SK-N-SH (cell line): ENCODE measurements around the gene FERMT1. TPM values are rescaled to one million over a fixed set of nuclear protein-coding genes. Genes with fewer than 3 reads are reported as not detected.

Experiments
- CTCF ChIA-PET: fragments of 300-600, 350-600 bp; formaldehyde crosslinking; extraction: SDS; loops from one replicate; lab custom pipeline; 2021; lab: Yijun Ruan, JAX
- POLR2A ChIA-PET: fragments of 350-600 bp; sonication (Branson Sonifier 250); formaldehyde crosslinking; extraction: SDS; loops from one replicate; lab custom pipeline; 2020; ENCODE audit warnings: antibody characterized with exemption, inconsistent platforms; lab: Yijun Ruan, JAX
- DNase-seq: peaks from one replicate; pipeline ENCODE4 v3.0.0; 2012
- H2AFZ ChIP-seq: fragments of 200-600 bp; sonication (generic); 2 replicates; pipeline ENCODE4 v1.8.1; 2016; ENCODE audit warnings: antibody characterized with exemption, mild to moderate bottlenecking, low read depth
- H3F3A ChIP-seq: fragments of 200-600 bp; sonication (generic); replicated peaks from 2 replicates; pipeline ENCODE3; 2016; ENCODE audit warnings: antibody characterized with exemption, mild to moderate bottlenecking; ENCODE audit not compliant: insufficient read depth
- H3K27ac ChIP-seq, 2 experiments: fragments of 200-500 bp in 1 of 2; fragments of 200-600 bp in 1 of 2; sonication (Bioruptor generic) in 1 of 2; sonication (generic), shearing (Covaris generic) in 1 of 2; 2 replicates each; pipeline versions ENCODE4 v1.5.1 to v1.6.1; 2014 to 2016; ENCODE audit warnings: low read depth in 2 of 2, inconsistent platforms in 1 of 2, low read length in 1 of 2, mild to moderate bottlenecking in 1 of 2, mixed read lengths in 1 of 2
- H3K27me3 ChIP-seq: fragments of 200-600 bp; sonication (generic), shearing (Covaris generic); 2 replicates; pipeline ENCODE4 v1.6.1; 2016; ENCODE audit warnings: mixed run types; ENCODE audit not compliant: insufficient read depth
- H3K36me3 ChIP-seq, 2 experiments: fragments of 200-500 bp in 1 of 2; fragments of 200-600 bp in 1 of 2; sonication (Bioruptor generic) in 1 of 2; sonication (generic) in 1 of 2; replicated peaks in 1 of 2; 2 replicates each; pipeline versions ENCODE3 to v1.5.1; 2014 to 2016; ENCODE audit warnings: low read length in 1 of 2, mild to moderate bottlenecking in 1 of 2; ENCODE audit not compliant: insufficient read depth in 2 of 2, control insufficient read depth in 1 of 2
- H3K4me1 ChIP-seq, 2 experiments: fragments of 200-500 bp in 1 of 2; fragments of 200-600 bp in 1 of 2; sonication (Bioruptor generic) in 1 of 2; sonication (generic), shearing (Covaris generic) in 1 of 2; 2 replicates each; pipeline versions ENCODE4 v1.5.1 to v1.6.1; 2014 to 2016; ENCODE audit warnings: low read depth in 1 of 2, low read length in 1 of 2, mixed run types in 1 of 2; ENCODE audit not compliant: insufficient read depth in 2 of 2, control insufficient read depth in 1 of 2
- H3K4me2 ChIP-seq: fragments of 200-600 bp; sonication (generic), shearing (Covaris generic); 2 replicates; pipeline ENCODE4 v1.6.1; 2017; ENCODE audit warnings: mixed run types
- H3K4me3 ChIP-seq, 2 experiments: fragments of 200-500 bp in 1 of 2; fragments of 200-600 bp in 1 of 2; sonication (Bioruptor generic) in 1 of 2; sonication (generic), shearing (Covaris generic) in 1 of 2; 2 replicates each; pipeline versions ENCODE4 v1.5.1 to v1.8.1; 2014 to 2016; ENCODE audit warnings: low read depth in 2 of 2, inconsistent platforms in 1 of 2, low read length in 1 of 2, mild to moderate bottlenecking in 1 of 2, mixed read lengths in 1 of 2, moderate library complexity in 1 of 2
- H3K79me2 ChIP-seq: fragments of 200-600 bp; sonication (generic); 2 replicates; pipeline ENCODE4 v1.8.1; 2017; ENCODE audit warnings: mild to moderate bottlenecking; ENCODE audit not compliant: insufficient read depth
- H3K9ac ChIP-seq: fragments of 200-600 bp; sonication (generic); 2 replicates; pipeline ENCODE4 v1.6.1; 2017; ENCODE audit warnings: mixed run types
- H3K9me2 ChIP-seq: fragments of 200-600 bp; sonication (generic); 2 replicates; pipeline ENCODE4 v1.6.1; 2017; ENCODE audit warnings: mixed run types
- H3K9me3 ChIP-seq: fragments of 200-600 bp; sonication (generic); 2 replicates; pipeline ENCODE4 v1.6.1; 2017; ENCODE audit warnings: mixed run types, mild to moderate bottlenecking, moderate library complexity
- H4K20me1 ChIP-seq: fragments of 200-600 bp; sonication (generic); 2 replicates; pipeline ENCODE4 v1.6.1; 2017; ENCODE audit warnings: mild to moderate bottlenecking, mixed run types; ENCODE audit not compliant: insufficient read depth
- CHD2 ChIP-seq: fragments of 150-350 bp; IDR thresholded peaks from 2 replicates; pipeline ENCODE4 v1.6.1; 2018; ENCODE audit warnings: low read length; ENCODE audit not compliant: partially characterized antibody
- ELF1 ChIP-seq: IDR thresholded peaks from 2 replicates; pipeline ENCODE4 v1.4.0; 2012
- EZH2phosphoT487 ChIP-seq: fragments of 200-600 bp; sonication (generic); IDR thresholded peaks from 2 replicates; pipeline ENCODE4 v1.6.1; 2017; ENCODE audit warnings: low read depth, mixed run types, mild to moderate bottlenecking, antibody characterized with exemption, moderate library complexity, borderline replicate concordance
- JUND ChIP-seq: IDR thresholded peaks from 2 replicates; pipeline ENCODE4 v1.4.0; 2012
- MXI1 ChIP-seq: IDR thresholded peaks from 2 replicates; pipeline ENCODE4 v1.6.1; 2012; ENCODE audit warnings: mild to moderate bottlenecking, low read depth, low read length, improper control_type of control experiment
- NFIC ChIP-seq: IDR thresholded peaks from 2 replicates; pipeline ENCODE4 v1.4.0; 2012; ENCODE audit warnings: borderline replicate concordance
- RAD21 ChIP-seq: IDR thresholded peaks from 2 replicates; pipeline ENCODE4 v1.6.1; 2012; ENCODE audit warnings: mild to moderate bottlenecking, low read length
- RXRA ChIP-seq: IDR thresholded peaks from 2 replicates; pipeline ENCODE4 v1.4.0; 2012; ENCODE audit warnings: low read depth, mild to moderate bottlenecking, borderline replicate concordance
- SIN3A ChIP-seq: IDR thresholded peaks from 2 replicates; pipeline ENCODE4 v1.6.1; 2012; ENCODE audit warnings: low read depth, mild to moderate bottlenecking, low read length, moderate library complexity, borderline replicate concordance
- SMC3 ChIP-seq: IDR thresholded peaks from 2 replicates; pipeline ENCODE4 v1.6.1; 2012; ENCODE audit warnings: low read depth, low read length, improper control_type of control experiment
- TAF1 ChIP-seq: IDR thresholded peaks from 2 replicates; pipeline ENCODE4 v1.6.1; 2012; ENCODE audit warnings: low read depth, mild to moderate bottlenecking, low read length, moderate library complexity, borderline replicate concordance
- USF1 ChIP-seq: IDR thresholded peaks from 2 replicates; pipeline ENCODE4 v1.4.0; 2012; ENCODE audit warnings: low read depth, borderline replicate concordance
- YY1 ChIP-seq: IDR thresholded peaks from 2 replicates; pipeline ENCODE4 v1.4.0; 2012; ENCODE audit warnings: low read depth, mild to moderate bottlenecking
- ZBTB33 ChIP-seq: IDR thresholded peaks from 2 replicates; pipeline ENCODE4 v1.4.0; 2012; ENCODE audit warnings: low read depth, borderline replicate concordance
- WGBS: methylation state at CpG from one replicate; pipeline ENCODE4 v1.1.6; 2017; ENCODE audit warnings: low lambda C conversion rate; 5-methylcytosine and 5-hydroxymethylcytosine counted together
- polyA plus RNA-seq, 3 experiments: library from polyadenylated mRNA; depleted of rRNA; stranded (reverse); fragments of >200 nt; gene quantifications; 2 replicates each; pipeline ENCODE4 v1.2.3, GENCODE V29; 2012
- TF ChIP-seq, protein P1 (sequence below): fragments of 150-350 bp; IDR thresholded peaks from 2 replicates; pipeline ENCODE4 v1.6.1; 2017; ENCODE audit warnings: antibody characterized with exemption, low read length, low read depth, borderline replicate concordance
- TF ChIP-seq, protein P2 (sequence below): fragments of 200-600 bp; sonication (generic); IDR thresholded peaks from 2 replicates; pipeline ENCODE4 v1.6.1; 2017; ENCODE audit warnings: antibody characterized with exemption, mild to moderate bottlenecking, moderate library complexity

Gene FERMT1
- polyA plus RNA-seq, 1 of the 3 experiments (the other 2 are of a cell fraction) = 0.81 TPM

DNA sequence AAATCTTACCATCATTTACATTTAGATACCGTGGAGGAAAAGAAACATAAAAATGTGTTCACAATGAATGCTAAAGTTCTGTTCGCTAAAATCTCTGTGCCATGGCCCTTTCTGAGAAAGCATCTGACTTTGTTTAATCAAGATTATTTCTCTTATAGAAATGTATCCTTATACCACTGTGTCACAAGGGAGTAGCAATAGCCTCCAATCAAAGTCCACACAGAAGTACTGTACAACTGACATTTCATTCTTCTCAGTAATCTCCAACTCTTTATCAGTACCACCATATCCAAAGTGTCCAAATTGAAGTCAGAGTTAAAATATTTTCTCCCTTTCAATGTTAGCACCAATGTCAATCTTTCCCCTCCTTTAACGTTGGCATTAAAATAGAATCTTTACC is 6.1 kb downstream of the FERMT1 start:
- whole genome bisulfite sequencing = 62% methylated on average over 3 of the region's 3 CpGs
- no peak for DNase-seq
- Histone ChIP-seq H3K4me1 (no peaks in the 10 kb centered on the region), H4K20me1 (no peaks in the 10 kb centered on the region), H3K36me3 (no peaks in the 10 kb centered on the region), H3K9ac (no peak overlapping the region), H3K9me3 (no peaks in the 10 kb centered on the region), H2AFZ (no peak overlapping the region), H3K9me2 (no peaks in the 10 kb centered on the region), H3K4me2 (no peak overlapping the region), H3K79me2 (no peaks in the 10 kb centered on the region), H3K4me3 (no peak overlapping the region), H3K27me3 (no peaks in the 10 kb centered on the region), H3K27ac (no peak overlapping the region), H3F3A (peaks cover 2% of the 10 kb centered on the region)
- TF ChIP-seq TAF1 (no peak), CHD2 (no peak), SMC3 (no peak), RXRA (no peak), ELF1 (no peak), SIN3A (no peak), EZH2phosphoT487 (no peak), ZBTB33 (no peak), YY1 (no peak), MXI1 (no peak), RAD21 (no peak), NFIC (no peak), JUND (no peak), USF1 (no peak)
- TF ChIP-seq, protein P1, sequence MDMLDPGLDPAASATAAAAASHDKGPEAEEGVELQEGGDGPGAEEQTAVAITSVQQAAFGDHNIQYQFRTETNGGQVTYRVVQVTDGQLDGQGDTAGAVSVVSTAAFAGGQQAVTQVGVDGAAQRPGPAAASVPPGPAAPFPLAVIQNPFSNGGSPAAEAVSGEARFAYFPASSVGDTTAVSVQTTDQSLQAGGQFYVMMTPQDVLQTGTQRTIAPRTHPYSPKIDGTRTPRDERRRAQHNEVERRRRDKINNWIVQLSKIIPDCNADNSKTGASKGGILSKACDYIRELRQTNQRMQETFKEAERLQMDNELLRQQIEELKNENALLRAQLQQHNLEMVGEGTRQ = no peak
- TF ChIP-seq, protein P2, sequence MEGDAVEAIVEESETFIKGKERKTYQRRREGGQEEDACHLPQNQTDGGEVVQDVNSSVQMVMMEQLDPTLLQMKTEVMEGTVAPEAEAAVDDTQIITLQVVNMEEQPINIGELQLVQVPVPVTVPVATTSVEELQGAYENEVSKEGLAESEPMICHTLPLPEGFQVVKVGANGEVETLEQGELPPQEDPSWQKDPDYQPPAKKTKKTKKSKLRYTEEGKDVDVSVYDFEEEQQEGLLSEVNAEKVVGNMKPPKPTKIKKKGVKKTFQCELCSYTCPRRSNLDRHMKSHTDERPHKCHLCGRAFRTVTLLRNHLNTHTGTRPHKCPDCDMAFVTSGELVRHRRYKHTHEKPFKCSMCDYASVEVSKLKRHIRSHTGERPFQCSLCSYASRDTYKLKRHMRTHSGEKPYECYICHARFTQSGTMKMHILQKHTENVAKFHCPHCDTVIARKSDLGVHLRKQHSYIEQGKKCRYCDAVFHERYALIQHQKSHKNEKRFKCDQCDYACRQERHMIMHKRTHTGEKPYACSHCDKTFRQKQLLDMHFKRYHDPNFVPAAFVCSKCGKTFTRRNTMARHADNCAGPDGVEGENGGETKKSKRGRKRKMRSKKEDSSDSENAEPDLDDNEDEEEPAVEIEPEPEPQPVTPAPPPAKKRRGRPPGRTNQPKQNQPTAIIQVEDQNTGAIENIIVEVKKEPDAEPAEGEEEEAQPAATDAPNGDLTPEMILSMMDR = no peak
- ChIA-PET CTCF (no interaction called here), POLR2A (no interaction called here)
